GM12878 (cell line): ENCODE data around the gene UBAP1. TPM values are rescaled to one million over a fixed set of nuclear protein-coding genes. Genes with fewer than 3 reads are reported as not detected.

Experiments used
- ATAC-seq: fragments of 200-7000 bp; cut with Tn5 transposase; 3 replicates; pipeline ENCODE4 v1.9.1; 2020; ENCODE audit warnings: mild to moderate bottlenecking, moderate library complexity
- BruUV-seq: library from RNA; stranded (reverse); fragments of 400-500 nt; replicated peaks from 2 replicates; lab custom pipeline; 2021; lab: Mats Ljungman, UMichigan
- CTCF ChIA-PET: fragments of 300-600 bp; sonication (Branson Sonifier 250); formaldehyde crosslinking; extraction: SDS; loops from one replicate; lab custom pipeline; 2021; ENCODE audit warnings: inconsistent platforms; lab: Yijun Ruan, JAX
- POLR2A ChIA-PET: fragments of 350-600 bp; formaldehyde crosslinking; extraction: SDS; loops from one replicate; lab custom pipeline; 2021; ENCODE audit warnings: inconsistent platforms; lab: Charles Lee
- RAD21 ChIA-PET: fragments of 300-600 bp; sonication (Branson Sonifier 250); formaldehyde crosslinking; loops from one replicate; lab custom pipeline; 2023; ENCODE audit warnings: antibody characterized with exemption; ENCODE audit not compliant: unreplicated experiment; lab: Charles Lee
- SMC1A ChIA-PET: fragments of 300-600 bp; sonication (Branson Sonifier 250); formaldehyde crosslinking; loops from one replicate; lab custom pipeline; 2023; ENCODE audit not compliant: unreplicated experiment, uncharacterized antibody; lab: Charles Lee
- DNase-seq: peaks from one replicate; pipeline ENCODE4 v3.0.0-alpha.2; 2011; ENCODE audit warnings: low read depth, low spot score
- FAIRE-seq: peaks from 3 replicates; lab custom pipeline; 2011; peaks lifted over from hg19 to GRCh38; lab: Jason Lieb, UNC
- H2AFZ ChIP-seq: 2 replicates; pipeline ENCODE4 v1.6.0; 2011; ENCODE audit warnings: low read depth, low read length, control low read depth; ENCODE audit not compliant: control insufficient read depth
- H3K27ac ChIP-seq: 2 replicates; pipeline ENCODE4 v1.5.1; 2011; ENCODE audit warnings: control low read depth; ENCODE audit not compliant: control insufficient read depth, insufficient read depth
- H3K27me3 ChIP-seq, 2 experiments: replicated peaks in 1 of 2; 2 replicates each; pipeline versions ENCODE4 v1.6.0 to v1.6.1; 2011; ENCODE audit warnings: low read length in 1 of 2; ENCODE audit not compliant: control insufficient read depth in 2 of 2, insufficient read depth in 2 of 2
- H3K36me3 ChIP-seq, 2 experiments: 2 replicates each; pipeline ENCODE4 v1.5.1; 2011; ENCODE audit warnings: low read length in 1 of 2; ENCODE audit not compliant: control insufficient read depth in 2 of 2, insufficient read depth in 2 of 2
- H3K4me1 ChIP-seq: 2 replicates; pipeline ENCODE4 v1.6.1; 2011; ENCODE audit warnings: mild to moderate bottlenecking, low read length, moderate library complexity, mixed read lengths; ENCODE audit not compliant: control insufficient read depth, insufficient read depth
- H3K4me2 ChIP-seq: 2 replicates; pipeline ENCODE4 v1.6.0; 2011; ENCODE audit warnings: control low read depth; ENCODE audit not compliant: control insufficient read depth, insufficient read depth
- H3K4me3 ChIP-seq: fragments of 200-600 bp; sonication (generic); 2 replicates; pipeline ENCODE4 v1.5.1; 2016
- H3K79me2 ChIP-seq: 2 replicates; pipeline ENCODE4 v1.6.0; 2011; ENCODE audit warnings: low read length; ENCODE audit not compliant: control insufficient read depth, insufficient read depth
- H3K9ac ChIP-seq: 2 replicates; pipeline ENCODE4 v1.8.0; 2011; ENCODE audit warnings: low read length, control low read depth, mixed read lengths; ENCODE audit not compliant: control insufficient read depth, insufficient read depth
- H3K9me3 ChIP-seq: replicated peaks from 3 replicates; pipeline ENCODE4 v1.5.1; 2011; ENCODE audit warnings: mild to moderate bottlenecking, low read length; ENCODE audit not compliant: control insufficient read depth, insufficient read depth
- H4K20me1 ChIP-seq: 2 replicates; pipeline ENCODE4 v1.6.0; 2011; ENCODE audit not compliant: control insufficient read depth, insufficient read depth
- FOS ChIP-seq: IDR thresholded peaks from 3 replicates; pipeline ENCODE4 v1.6.1; 2011; ENCODE audit warnings: borderline replicate concordance; ENCODE audit not compliant: insufficient read length; ENCODE audit errors: extremely low read depth
- MEF2B ChIP-seq: fragments of 450-650 bp; IDR thresholded peaks from 2 replicates; pipeline ENCODE4 v1.6.1; 2018; ENCODE audit warnings: mild to moderate bottlenecking, moderate library complexity; ENCODE audit not compliant: partially characterized antibody, poor library complexity, severe bottlenecking
- WGBS: methylation state at CpG from one replicate; pipeline ENCODE4 v1.1.6; 2016; ENCODE audit warnings: low lambda C conversion rate; ENCODE audit not compliant: insufficient replicate concordance, insufficient coverage; ENCODE audit errors: missing lambda C conversion rate; 5-methylcytosine and 5-hydroxymethylcytosine counted together
- in situ Hi-C: fragments of 300-500 bp; cut with MboI; formaldehyde crosslinking; loops from 9 replicates; pipeline ENCODE4 v1.14.3; 2018; ENCODE audit warnings: mixed read lengths
- intact Hi-C: fragments of 100-400 bp; cut with micrococcal nuclease; formaldehyde crosslinking; loops from one replicate; pipeline ENCODE4 v1.14.2; 2022; ENCODE audit not compliant: unreplicated experiment
- polyA plus RNA-seq, 11 experiments: library from polyadenylated mRNA; depleted of rRNA in 4 of 11; unstranded in 6 of 11; stranded (reverse) in 5 of 11; fragments of >200 nt; fragmentation: Nextera tagmentation in 4 of 11; fragmentation: Illumina TruSeq in 1 of 11; extraction: Ambion mirVana in 4 of 11; extraction: Trizol in 1 of 11; gene quantifications; 1 replicate in 1 of 11; 2 replicates in 10 of 11; pipeline versions ENCODE4 v1.2.1 to v1.2.3, GENCODE V29; 2011 to 2016; ENCODE audit warnings: inconsistent platforms in 2 of 11, missing spikeins in 2 of 11, low read depth in 1 of 11
- total RNA-seq, 4 experiments: library from RNA; depleted of rRNA in 3 of 4; stranded (reverse); fragments of >200 nt in 3 of 4; fragmentation: Illumina TruSeq in 1 of 4; extraction: Trizol in 1 of 4; gene quantifications; 2 replicates each; pipeline versions ENCODE4 v1.2.1 to v1.2.3, GENCODE V29; 2013 to 2021
- TF ChIP-seq, protein P1 (sequence below), 3 experiments: IDR thresholded peaks in 2 of 3; conservative IDR thresholded peaks in 1 of 3; 2 replicates each; pipeline ENCODE4 v1.5.1; 2011; ENCODE audit warnings: low read depth in 3 of 3, low read length in 3 of 3, mild to moderate bottlenecking in 3 of 3, control low read depth in 2 of 3, moderate library complexity in 2 of 3, inconsistent platforms in 1 of 3, mixed read lengths in 1 of 3; ENCODE audit not compliant: control insufficient read depth in 2 of 3, insufficient read depth in 1 of 3; ENCODE audit errors: extremely low read depth in 1 of 3

The UBAP1 gene
- total and polyA plus RNA-seq, 10 of the 15 experiments (the other 5 are each of a cell fraction or from before 2014, with no cell fraction given) = 2.1 to 47.9 (median 27.2) TPM

DNA sequence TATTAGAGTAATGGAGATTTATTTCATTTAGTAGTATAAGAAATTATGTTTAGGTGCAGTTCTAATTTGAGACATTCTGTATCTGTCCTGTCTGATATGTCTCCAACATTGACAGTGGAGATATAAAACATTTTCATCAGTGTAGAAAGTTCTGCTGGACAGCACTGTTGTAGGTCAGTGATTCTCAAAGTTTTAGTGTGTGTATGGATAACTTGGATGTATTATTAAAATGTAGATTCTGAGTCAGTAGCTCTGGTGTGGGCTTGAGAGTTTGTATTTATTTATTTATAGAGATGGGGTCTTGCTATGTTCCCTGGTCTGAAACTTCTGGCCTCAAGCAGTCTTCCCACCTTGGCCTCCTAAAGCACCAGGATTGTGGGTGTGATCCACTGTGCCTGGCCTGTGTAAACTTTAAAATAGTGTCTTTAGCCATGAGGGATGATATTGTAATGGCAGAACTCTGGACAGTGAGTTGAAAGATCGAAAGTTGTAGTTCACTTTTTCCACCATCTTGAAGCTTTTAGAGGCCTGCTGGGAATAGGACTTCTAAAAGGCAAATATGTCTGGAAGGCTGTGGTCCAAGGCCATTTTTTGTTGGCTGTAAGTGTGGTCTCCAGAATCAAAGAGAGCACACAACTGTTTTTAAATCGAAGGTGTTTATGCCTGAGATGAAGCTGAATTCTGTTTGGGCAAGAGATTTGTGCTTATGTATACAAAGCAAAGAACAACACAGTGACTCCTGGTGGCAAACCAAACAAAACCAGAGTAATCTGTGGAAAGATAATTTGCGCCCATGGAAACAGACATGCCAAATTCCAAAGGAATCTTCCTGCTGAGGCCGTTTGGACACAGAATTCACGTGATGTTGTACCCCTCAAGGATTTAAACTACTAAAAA, 12.4 kb downstream of the UBAP1 start:
- Histone ChIP-seq H3K27me3 (no peaks in the 10 kb centered on the region), H3K9me3 (no peaks in the 10 kb centered on the region), H3K9ac (no peak overlapping the region), H3K4me1 (peaks cover 10% of the 10 kb centered on the region), H3K4me2 (no peak overlapping the region), H3K4me3 (no peak overlapping the region), H3K36me3 (no peaks in the 10 kb centered on the region), H4K20me1 (no peaks in the 10 kb centered on the region; the same call in 1 of the 2 replicates), H2AFZ (no peak overlapping the region), H3K27ac (no peak overlapping the region), H3K79me2 (peaks cover 54% of the 10 kb centered on the region)
- TF ChIP-seq FOS = no peak
- no peak for TF ChIP-seq MEF2B
- TF ChIP-seq, protein P1, sequence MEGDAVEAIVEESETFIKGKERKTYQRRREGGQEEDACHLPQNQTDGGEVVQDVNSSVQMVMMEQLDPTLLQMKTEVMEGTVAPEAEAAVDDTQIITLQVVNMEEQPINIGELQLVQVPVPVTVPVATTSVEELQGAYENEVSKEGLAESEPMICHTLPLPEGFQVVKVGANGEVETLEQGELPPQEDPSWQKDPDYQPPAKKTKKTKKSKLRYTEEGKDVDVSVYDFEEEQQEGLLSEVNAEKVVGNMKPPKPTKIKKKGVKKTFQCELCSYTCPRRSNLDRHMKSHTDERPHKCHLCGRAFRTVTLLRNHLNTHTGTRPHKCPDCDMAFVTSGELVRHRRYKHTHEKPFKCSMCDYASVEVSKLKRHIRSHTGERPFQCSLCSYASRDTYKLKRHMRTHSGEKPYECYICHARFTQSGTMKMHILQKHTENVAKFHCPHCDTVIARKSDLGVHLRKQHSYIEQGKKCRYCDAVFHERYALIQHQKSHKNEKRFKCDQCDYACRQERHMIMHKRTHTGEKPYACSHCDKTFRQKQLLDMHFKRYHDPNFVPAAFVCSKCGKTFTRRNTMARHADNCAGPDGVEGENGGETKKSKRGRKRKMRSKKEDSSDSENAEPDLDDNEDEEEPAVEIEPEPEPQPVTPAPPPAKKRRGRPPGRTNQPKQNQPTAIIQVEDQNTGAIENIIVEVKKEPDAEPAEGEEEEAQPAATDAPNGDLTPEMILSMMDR (IDR thresholded peaks at IDR 0.05 in 2 of 3, conservative IDR thresholded peaks at IDR 0.05 in 1 of 3; ENCODE audit: control insufficient read depth in 2 of 3, extremely low read depth in 1 of 3, insufficient read depth in 1 of 3, low read depth in 3 of 3, low read length in 3 of 3) = 0 out of 6 replicates have a peak, but pooled peaks of 2 of the 3 experiments have one; percentile 10
- FAIRE-seq (no peak), ATAC-seq (no peak), DNase-seq (no peak)
- SMC1A ChIA-PET = interaction anchor here (0.9 to 1.4 kb wide), 3 partner anchors 19 to 59 kb away, joined by 3 to 4 read pairs (median 3); no protein-coding TSS in a partner anchor
- intact Hi-C loops (no loop called here), in situ Hi-C loops (no loop called here)
- POLR2A ChIA-PET = interaction anchor here (0.6 to 1.2 kb wide), 2 partner anchors 13 to 21 kb away, joined by 4 to 5 read pairs; no protein-coding TSS in a partner anchor
- 88% methylated on average over 5 of the region's 5 CpGs for WGBS
- CTCF ChIA-PET = interaction anchor here (0.7 to 2.1 kb wide), 4 partner anchors 12 to 180 kb away, joined by 3 to 7 read pairs (median 4); partner anchors contain the start of gene UBAP1
- TSS peak; percentile 22 for BruUV-seq
- RAD21 ChIA-PET = interaction anchor here (0.5 kb wide), 1 partner anchor 26 kb away, joined by 3 read pairs; no protein-coding TSS in a partner anchor
